Spleen (tissue), 7 donors: Measurements from ENCODE around the gene KCNC3.

ENCODE experiments used
- CTCF ChIP-seq, 11 experiments: fragments of 200-600 bp in 7 of 11; fragments of 450-650 bp in 4 of 11; sonication (generic) in 4 of 11; IDR thresholded peaks in 8 of 11; conservative IDR thresholded peaks in 3 of 11; 1 replicate in 7 of 11; 2 replicates in 4 of 11; pipeline versions ENCODE4 v1.4.0 to v1.8.0; 2016 to 2021; ENCODE audit warnings: antibody characterized with exemption in 11 of 11, inconsistent platforms in 4 of 11, mild to moderate bottlenecking in 1 of 11
- POLR2AphosphoS5 ChIP-seq, 3 donors: sonication (generic); formaldehyde crosslinking; IDR thresholded peaks; one replicate each; pipeline ENCODE4 v1.5.1; 2017; ENCODE audit warnings: antibody characterized with exemption in 3 of 3
- donor health status: DM: no; HTN: no; CAD: no; lungs with moderate emphysema.
- donor health status: DM: no; HTN: no; CAD: no.
- donor health status: DM: no; HTN: no; CAD: no.

GRCh38 chr19:50280074-50280473, 49.1 kb downstream of the KCNC3 start:
- TF ChIP-seq CTCF (IDR thresholded peaks at IDR 0.05 in 8 of 11, conservative IDR thresholded peaks at IDR 0.05 in 3 of 11) (no peak), POLR2AphosphoS5 (IDR thresholded peaks at IDR 0.05) (no peak)
